ENCODE measurements around the gene UBL3.
A peak's percentile ranks its signal among the peaks of the same experiment; 100 is the strongest.

The UBL3 gene

GRCh38 chr13:29835280-29836061, 14.9 kb downstream of the UBL3 start:
- H3K27ac ChIP-seq = no peak overlapping the region
- TF ChIP-seq CTCF (conservative IDR thresholded peaks at IDR 0.05) = no peak

DNA sequence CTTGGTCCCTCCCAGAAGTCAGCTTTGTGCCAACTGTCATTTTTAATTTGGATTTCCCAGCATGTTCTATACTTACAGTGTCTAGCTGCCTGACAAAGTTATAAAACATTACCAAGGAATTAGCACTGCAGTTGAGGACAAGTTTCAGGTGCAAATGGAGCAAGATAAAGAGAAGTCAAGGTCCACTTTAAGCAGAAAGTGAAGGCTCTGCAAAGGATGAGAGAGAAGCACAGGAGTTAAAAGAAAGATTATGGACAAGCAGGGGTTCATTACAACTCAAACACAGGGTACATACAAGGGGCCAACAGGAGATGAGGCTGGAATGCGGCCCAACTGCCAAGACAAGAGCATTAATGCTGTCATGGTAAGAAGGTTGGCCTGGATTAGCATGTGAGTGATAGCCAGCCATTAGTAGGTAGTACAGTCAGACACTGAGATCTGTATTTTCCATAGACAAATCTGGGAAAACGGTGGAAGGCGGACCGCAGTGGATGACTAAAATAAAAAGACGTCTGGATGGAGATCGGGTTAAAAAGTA, 17.6 kb downstream of the UBL3 start:
- H3K27ac ChIP-seq = no peak overlapping the region
- TF ChIP-seq CTCF (conservative IDR thresholded peaks at IDR 0.05) = no peak

- no peak for TF ChIP-seq CTCF (conservative IDR thresholded peaks at IDR 0.05)
- H3K27ac ChIP-seq = no peak overlapping the region
Measured at GRCh38 chr13:29830000-29830399, 20.4 kb downstream of the UBL3 start.

GRCh38 chr13:29819143-29819542, 31.3 kb downstream of the UBL3 start:
- no peak for TF ChIP-seq CTCF (conservative IDR thresholded peaks at IDR 0.05)
- H3K27ac ChIP-seq = no peak overlapping the region

DNA sequence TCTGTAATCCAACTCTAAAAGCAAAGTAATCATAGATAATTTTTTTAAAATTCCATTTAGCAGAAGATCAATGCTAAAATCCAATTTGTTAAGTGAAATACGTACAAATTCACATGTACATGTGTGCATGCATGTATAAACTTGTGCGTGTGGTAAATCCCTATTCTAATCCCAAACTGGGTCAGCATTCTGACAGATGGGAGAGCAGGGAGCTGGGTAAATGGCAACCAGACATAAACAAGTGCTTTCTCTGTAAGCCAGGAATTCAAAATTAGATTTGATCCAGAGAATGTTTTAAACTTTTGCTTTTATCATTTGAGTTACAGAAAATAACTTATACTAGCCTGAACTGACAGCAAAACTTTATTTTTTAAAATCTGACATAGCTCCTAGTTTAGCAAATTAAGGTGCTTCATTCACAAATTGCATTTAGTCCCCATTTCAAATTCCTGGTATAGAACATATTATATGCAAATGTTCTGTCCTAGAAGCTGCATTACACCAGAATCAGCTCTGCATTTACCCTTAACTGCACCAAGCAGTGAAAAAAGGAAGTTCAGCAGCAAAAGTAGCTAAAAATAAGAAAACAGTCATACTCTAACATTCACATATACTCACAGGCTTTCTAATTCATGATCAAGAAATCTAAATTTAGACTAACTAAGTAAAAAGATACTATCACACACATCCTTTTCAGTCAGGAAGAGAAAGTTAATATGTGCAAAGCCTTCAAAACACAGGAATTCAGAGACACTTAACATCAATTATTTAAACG, 32.6 kb downstream of the UBL3 start:
- H3K27ac ChIP-seq = no peak overlapping the region
- TF ChIP-seq CTCF (conservative IDR thresholded peaks at IDR 0.05) = no peak

- no peak overlapping the region; the same call in 1 of the 2 replicates for H3K27ac ChIP-seq
- no peak for TF ChIP-seq CTCF (conservative IDR thresholded peaks at IDR 0.05)
Measured at GRCh38 chr13:29816715-29817114, 33.7 kb downstream of the UBL3 start.

- peak overlapping the region; percentile 16; the same call in 1 of the 2 replicates for H3K27ac ChIP-seq
- no peak for TF ChIP-seq CTCF (conservative IDR thresholded peaks at IDR 0.05)
Measured at GRCh38 chr13:29815336-29815735, 35.1 kb downstream of the UBL3 start.
